MCF 10A (cell line): ENCODE data around the gene MICAL3. TPM values are rescaled to one million over a fixed set of nuclear protein-coding genes. Genes with fewer than 3 reads are reported as not detected.

Experiments
- BruUV-seq: library from RNA; stranded (reverse); fragments of 400-500 nt; replicated peaks from 2 replicates; lab custom pipeline; 2021; lab: Mats Ljungman, UMichigan
- CTCF ChIA-PET: fragments of 300-600 bp; sonication (Branson Sonifier 250); formaldehyde crosslinking; extraction: SDS; loops from one replicate; lab custom pipeline; 2021; ENCODE audit warnings: antibody characterized with exemption, inconsistent platforms; lab: Yijun Ruan, JAX
- POLR2A ChIA-PET: fragments of 300-600, 350-650 bp; sonication (Branson Sonifier 250); formaldehyde crosslinking; extraction: SDS; loops from one replicate; lab custom pipeline; 2020; ENCODE audit warnings: antibody characterized with exemption, inconsistent platforms; lab: Yijun Ruan, JAX
- DNase-seq: peaks from one replicate; pipeline ENCODE4 v3.0.0-alpha.2; 2018; ENCODE audit not compliant: unreplicated experiment
- H3K27ac Mint-ChIP-seq: one replicate; pipeline ENCODE4 v1.8.0; 2022; ENCODE audit warnings: mild to moderate bottlenecking, low read depth, mixed read lengths; ENCODE audit not compliant: unreplicated experiment
- H3K27me3 Mint-ChIP-seq: one replicate; pipeline ENCODE4 v1.8.0; 2022; ENCODE audit warnings: mixed read lengths; ENCODE audit not compliant: insufficient read depth, unreplicated experiment
- H3K36me3 Mint-ChIP-seq: one replicate; pipeline ENCODE4 v1.8.0; 2022; ENCODE audit warnings: mild to moderate bottlenecking, moderate library complexity, mixed read lengths; ENCODE audit not compliant: insufficient read depth, unreplicated experiment
- H3K4me1 Mint-ChIP-seq: one replicate; pipeline ENCODE4 v1.8.0; 2022; ENCODE audit warnings: mixed read lengths; ENCODE audit not compliant: insufficient read depth, unreplicated experiment
- H3K4me3 Mint-ChIP-seq: one replicate; pipeline ENCODE4 v1.8.0; 2022; ENCODE audit warnings: mild to moderate bottlenecking, moderate library complexity, mixed read lengths; ENCODE audit not compliant: unreplicated experiment
- H3K9me3 Mint-ChIP-seq: one replicate; pipeline ENCODE4 v1.8.0; 2022; ENCODE audit warnings: mixed read lengths; ENCODE audit not compliant: unreplicated experiment
- intact Hi-C: fragments of 100-400 bp; cut with micrococcal nuclease; formaldehyde crosslinking; loops from 2 replicates; pipeline ENCODE4 v1.14.1; 2022
- total RNA-seq: library from RNA; stranded (reverse); gene quantifications from 2 replicates; pipeline ENCODE4 v1.2.3, GENCODE V29; 2022
- TF ChIP-seq, protein P1 (sequence below): fragments of 200-600 bp; IDR thresholded peaks from one replicate; pipeline ENCODE4 v1.8.0; 2022; ENCODE audit warnings: antibody characterized with exemption, mild to moderate bottlenecking; ENCODE audit not compliant: unreplicated experiment

The MICAL3 gene
- total RNA-seq, 1 experiment from 2014 or later, result 54.1 TPM

DNA sequence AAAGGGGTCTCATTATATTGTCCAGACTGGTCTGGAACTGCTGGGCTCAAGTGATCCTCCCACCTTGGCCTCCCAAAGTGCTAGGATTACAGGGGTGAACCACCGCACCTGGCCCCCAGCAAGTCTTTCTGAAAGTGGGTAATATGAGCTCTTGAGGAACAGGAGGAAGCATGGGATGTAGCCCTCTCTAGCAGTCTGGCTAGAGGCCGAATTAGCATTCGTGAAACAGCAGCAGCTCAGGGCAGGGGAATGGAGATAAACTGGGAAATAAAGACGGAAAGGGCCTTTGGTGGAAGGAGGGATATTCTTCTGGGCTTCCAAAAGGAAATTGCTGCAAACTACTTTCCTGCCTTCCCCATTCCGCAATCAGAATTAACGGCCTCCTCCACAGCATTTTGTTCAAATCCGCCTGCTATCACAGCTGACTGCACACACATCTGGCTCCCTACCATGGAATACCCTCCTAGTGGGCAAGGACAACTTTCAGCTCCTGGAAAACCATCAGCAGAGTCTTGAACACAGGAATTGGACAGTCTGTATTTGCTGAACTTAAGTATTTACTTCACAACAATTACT is 44.3 kb downstream of the MICAL3 start:
- POLR2A ChIA-PET, result interaction anchor here (0.7 to 1.4 kb wide), 2 partner anchors 43 to 90 kb away, joined by 3 read pairs; no protein-coding TSS in a partner anchor
- Mint-ChIP-seq H3K27ac (no peak overlapping the region), H3K27me3 (no peaks in the 10 kb centered on the region), H3K4me1 (peaks cover 14% of the 10 kb centered on the region), H3K36me3 (peaks cover 5% of the 10 kb centered on the region), H3K4me3 (no peak overlapping the region), H3K9me3 (no peaks in the 10 kb centered on the region)
- CTCF ChIA-PET, result interaction anchor here (0.7 to 1.2 kb wide), 2 partner anchors 96 to 423 kb away, joined by 3 to 7 read pairs; no protein-coding TSS in a partner anchor
- DNase-seq, result no peak
- BruUV-seq, result no TSS peak
- intact Hi-C loops, result no loop called here
- TF ChIP-seq, protein P1, sequence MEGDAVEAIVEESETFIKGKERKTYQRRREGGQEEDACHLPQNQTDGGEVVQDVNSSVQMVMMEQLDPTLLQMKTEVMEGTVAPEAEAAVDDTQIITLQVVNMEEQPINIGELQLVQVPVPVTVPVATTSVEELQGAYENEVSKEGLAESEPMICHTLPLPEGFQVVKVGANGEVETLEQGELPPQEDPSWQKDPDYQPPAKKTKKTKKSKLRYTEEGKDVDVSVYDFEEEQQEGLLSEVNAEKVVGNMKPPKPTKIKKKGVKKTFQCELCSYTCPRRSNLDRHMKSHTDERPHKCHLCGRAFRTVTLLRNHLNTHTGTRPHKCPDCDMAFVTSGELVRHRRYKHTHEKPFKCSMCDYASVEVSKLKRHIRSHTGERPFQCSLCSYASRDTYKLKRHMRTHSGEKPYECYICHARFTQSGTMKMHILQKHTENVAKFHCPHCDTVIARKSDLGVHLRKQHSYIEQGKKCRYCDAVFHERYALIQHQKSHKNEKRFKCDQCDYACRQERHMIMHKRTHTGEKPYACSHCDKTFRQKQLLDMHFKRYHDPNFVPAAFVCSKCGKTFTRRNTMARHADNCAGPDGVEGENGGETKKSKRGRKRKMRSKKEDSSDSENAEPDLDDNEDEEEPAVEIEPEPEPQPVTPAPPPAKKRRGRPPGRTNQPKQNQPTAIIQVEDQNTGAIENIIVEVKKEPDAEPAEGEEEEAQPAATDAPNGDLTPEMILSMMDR, result no peak

DNA sequence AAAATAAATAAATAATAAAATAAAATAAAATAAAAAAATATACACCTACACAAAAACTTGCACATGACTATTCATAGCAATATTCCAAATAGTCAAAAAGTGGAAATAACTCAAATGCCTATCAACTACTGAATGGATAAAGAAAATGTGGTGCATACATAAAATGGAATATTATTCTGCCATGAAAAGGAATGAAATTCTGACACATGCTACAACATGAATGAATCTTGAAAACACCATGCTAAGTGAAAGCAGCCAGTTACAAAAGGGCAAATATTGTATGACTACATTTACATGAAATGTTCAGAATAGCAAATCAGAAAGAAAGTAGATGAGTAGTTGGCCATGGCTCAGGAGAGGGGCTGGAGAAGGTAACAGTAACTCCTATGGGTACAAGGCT is 46.3 kb downstream of the MICAL3 start:
- Mint-ChIP-seq H3K27ac (no peak overlapping the region), H3K9me3 (no peaks in the 10 kb centered on the region), H3K27me3 (no peaks in the 10 kb centered on the region), H3K4me3 (no peak overlapping the region), H3K36me3 (peaks cover 11% of the 10 kb centered on the region), H3K4me1 (peaks cover 5% of the 10 kb centered on the region)
- no TSS peak for BruUV-seq
- ChIA-PET POLR2A (no interaction called here), CTCF (no interaction called here)
- TF ChIP-seq, protein P1, result no peak
- no peak for DNase-seq
- intact Hi-C loops, result no loop called here

DNA sequence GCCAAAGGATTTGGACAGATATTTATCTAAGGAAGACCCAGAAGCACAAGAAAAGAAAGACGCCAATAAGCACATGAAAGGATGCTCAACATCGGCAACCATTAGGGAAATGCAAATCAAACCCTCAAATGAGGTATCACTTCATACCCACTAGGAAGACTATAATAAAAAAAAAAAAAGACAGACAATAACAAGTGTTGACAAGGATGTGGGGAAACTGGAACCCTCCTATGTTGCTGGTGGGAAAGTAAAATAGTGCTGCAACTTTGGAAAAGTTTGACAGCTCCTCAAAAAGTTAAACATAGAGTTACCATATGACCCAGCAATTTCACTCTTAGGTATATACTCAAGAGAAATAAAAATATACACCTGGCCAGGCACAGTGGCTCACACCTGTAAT is 47.0 kb downstream of the MICAL3 start:
- no TSS peak for BruUV-seq
- POLR2A ChIA-PET, result no interaction called here
- no peaks in the 10 kb centered on the region for H3K27me3 Mint-ChIP-seq
- no peak overlapping the region for H3K4me3 Mint-ChIP-seq
- no peak overlapping the region for H3K27ac Mint-ChIP-seq
- TF ChIP-seq, protein P1, result no peak
- H3K36me3 Mint-ChIP-seq, result peaks cover 11% of the 10 kb centered on the region
- no peak for DNase-seq
- H3K9me3 Mint-ChIP-seq, result no peaks in the 10 kb centered on the region
- H3K4me1 Mint-ChIP-seq, result peaks cover 10% of the 10 kb centered on the region
- CTCF ChIA-PET, result interaction anchor here (0.8 kb wide), 1 partner anchor 148 kb away, joined by 3 read pairs; no protein-coding TSS in a partner anchor
- intact Hi-C loops, result no loop called here

DNA sequence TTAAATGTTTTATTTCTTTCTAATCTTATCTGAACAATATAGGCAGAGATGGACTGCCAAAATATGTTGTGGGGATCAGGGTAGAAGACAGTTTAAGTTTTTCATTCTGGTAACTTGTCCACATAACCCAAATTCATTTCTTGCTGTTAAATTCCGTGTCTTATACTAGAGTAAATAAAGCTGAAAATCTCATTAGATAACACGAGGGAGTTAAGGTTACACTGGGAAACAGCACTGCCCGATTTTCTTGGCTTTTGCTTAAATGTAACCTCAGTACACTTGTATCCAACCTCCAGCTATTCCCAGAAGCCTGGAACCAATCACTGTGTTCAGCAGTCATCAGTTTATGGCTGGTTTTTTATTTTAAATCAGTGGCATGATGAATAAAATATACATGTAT is 48.2 kb downstream of the MICAL3 start:
- Mint-ChIP-seq H3K27ac (no peak overlapping the region), H3K9me3 (no peaks in the 10 kb centered on the region), H3K36me3 (peaks cover 11% of the 10 kb centered on the region), H3K4me3 (no peak overlapping the region), H3K27me3 (no peaks in the 10 kb centered on the region), H3K4me1 (peaks cover 22% of the 10 kb centered on the region)
- POLR2A ChIA-PET, result no interaction called here
- TF ChIP-seq, protein P1, result no peak
- no TSS peak for BruUV-seq
- DNase-seq, result no peak
- CTCF ChIA-PET, result interaction anchor here (0.7 kb wide), 2 partner anchors 238 to 412 kb away, joined by 3 to 5 read pairs; no protein-coding TSS in a partner anchor
- intact Hi-C loops, result no loop called here
